Fibroblast of pulmonary artery (primary cell): Measurements from ENCODE around the gene POLN.
"Not testable (repeated sequence)": the region's sequence is repeated elsewhere in the genome, so short reads cannot be mapped to it uniquely, and the experiment has no call there.

Experiments used
- DNase-seq: peaks from one replicate; pipeline ENCODE4 v3.0.0-alpha.2; 2010; ENCODE audit warnings: low read depth
- H3K4me3 ChIP-seq: replicated peaks from 2 replicates; pipeline ENCODE4 v1.5.1; 2011; ENCODE audit warnings: low read depth, mild to moderate bottlenecking, control low read depth, low read length, moderate library complexity
- CTCF ChIP-seq: IDR thresholded peaks from 2 replicates; pipeline ENCODE4 v1.5.1; 2011; ENCODE audit warnings: mild to moderate bottlenecking, control low read depth, low read length, inconsistent platforms; ENCODE audit errors: missing control alignments

Gene POLN

DNA sequence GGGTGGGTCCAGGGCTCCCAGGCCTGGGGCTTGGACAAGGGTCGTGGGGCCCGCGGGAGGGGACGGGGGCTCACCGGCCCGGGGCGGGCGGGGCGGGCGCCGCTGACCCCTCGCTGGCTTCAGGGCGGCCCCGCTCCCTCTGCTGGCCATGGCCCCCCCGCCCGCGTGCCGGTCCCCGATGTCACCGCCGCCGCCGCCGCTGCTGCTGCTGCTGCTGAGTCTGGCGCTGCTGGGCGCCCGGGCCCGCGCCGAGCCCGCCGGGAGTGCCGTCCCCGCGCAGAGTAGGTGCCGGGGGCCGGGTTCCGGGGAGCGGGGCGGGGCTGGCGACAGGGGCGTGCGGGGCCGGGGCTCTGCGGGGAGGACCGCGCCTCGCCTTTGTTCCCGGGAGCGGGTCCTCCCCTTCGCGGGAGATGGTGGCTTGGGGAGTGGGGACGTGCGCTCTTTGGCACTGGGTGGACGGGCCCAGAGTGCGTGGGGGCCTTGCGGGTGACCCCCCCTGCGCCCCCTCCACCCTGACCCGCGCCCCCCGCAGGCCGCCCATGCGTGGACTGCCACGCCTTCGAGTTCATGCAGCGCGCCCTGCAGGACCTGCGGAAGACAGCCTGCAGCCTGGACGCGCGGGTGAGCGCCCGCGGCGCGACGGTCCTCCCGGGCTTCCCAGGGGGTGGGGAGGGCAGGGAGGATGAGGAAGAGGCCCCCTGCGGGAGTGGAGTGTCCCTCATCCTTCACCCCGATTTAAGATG, 199.5 kb downstream of the POLN start:
- DNase-seq, result no peak
- TF ChIP-seq CTCF, result no peak

GRCh38 chr4:2041239-2042130, 200.4 kb downstream of the POLN start:
- peak overlapping the region; percentile 77 for H3K4me3 ChIP-seq
- DNase-seq, result peak; percentile 79
- no peak for TF ChIP-seq CTCF

More for the DNA sequence above, 199.5 kb downstream of the POLN start:
- peak overlapping the region; percentile 77 for H3K4me3 ChIP-seq

DNA sequence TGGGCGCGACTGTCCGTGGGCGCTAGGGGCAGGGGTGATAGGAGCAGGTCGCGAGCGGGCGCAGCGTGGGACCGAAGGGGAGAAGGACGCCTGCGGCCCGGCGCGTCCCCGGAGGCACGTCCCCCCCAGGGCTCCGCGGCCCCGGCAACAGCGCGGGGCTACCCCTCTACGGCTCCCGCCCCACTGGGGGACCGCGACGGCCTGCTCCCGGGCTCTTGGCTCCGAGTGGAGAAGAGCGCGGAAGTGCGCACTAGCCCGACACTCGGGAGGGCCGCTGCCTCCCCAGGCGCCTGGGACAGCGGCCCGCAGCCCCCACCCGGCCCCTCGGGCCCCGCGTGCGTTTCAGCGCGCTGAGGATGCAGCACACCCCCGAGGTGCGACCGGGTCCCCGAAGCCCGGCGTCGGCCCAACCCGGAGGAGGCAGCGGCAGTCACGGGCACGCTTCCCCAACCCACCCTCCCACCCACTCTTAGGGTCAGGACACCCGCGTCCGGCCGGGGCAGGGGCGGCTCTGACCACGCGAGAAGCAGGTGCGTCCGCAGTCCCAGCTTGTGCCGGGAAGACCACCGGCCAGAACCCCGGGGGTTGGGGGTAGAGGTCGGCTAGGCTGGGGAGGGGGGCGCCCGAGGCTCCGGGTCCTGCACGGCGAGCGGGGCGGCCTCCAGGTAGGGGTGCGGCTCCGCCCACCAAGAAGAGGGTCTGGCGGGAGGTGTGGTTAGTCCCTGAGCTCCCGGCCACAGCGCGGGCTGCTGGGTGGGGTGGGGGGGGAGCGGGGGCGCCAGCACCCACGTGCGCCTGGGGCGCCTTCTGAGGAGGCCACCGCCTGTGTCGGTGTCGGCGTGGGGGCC, 201.3 kb downstream of the POLN start:
- no peak for DNase-seq
- TF ChIP-seq CTCF, result no peak
- peak overlapping the region; percentile 77 for H3K4me3 ChIP-seq

- no peak for TF ChIP-seq CTCF
- no peak for DNase-seq
- no peak overlapping the region for H3K4me3 ChIP-seq
Measured at GRCh38 chr4:2036866-2037265, 205.1 kb downstream of the POLN start.

- TF ChIP-seq CTCF, result no peak
- no peak for DNase-seq
- no peak overlapping the region for H3K4me3 ChIP-seq
Measured at GRCh38 chr4:2036327-2036726, 205.6 kb downstream of the POLN start.

- H3K4me3 ChIP-seq, DNase-seq: not testable (repeated sequence)
Measured at GRCh38 chr4:2031161-2031560, 210.8 kb downstream of the POLN start.

DNA sequence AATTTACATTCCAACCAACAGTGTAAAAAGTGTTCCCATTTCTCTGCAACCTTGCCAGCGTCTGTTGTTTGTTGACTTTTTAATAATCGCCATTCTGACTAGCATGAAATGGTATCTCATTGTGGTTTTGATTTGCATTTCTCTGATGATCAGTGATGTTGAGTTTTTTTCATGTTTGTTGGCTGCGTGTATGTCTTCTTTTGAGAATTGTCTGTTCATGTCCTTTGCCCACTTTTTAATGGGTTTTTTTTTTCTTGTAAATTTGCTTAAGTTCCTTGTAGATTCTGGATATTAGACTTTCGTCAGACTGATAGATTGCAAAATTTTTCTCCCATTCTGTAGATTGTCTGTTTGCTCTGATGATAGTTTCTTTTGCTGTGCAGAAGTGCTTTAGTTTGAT, 214.8 kb downstream of the POLN start:
- not testable (repeated sequence) for DNase-seq

More for the DNA sequence above, 214.8 kb downstream of the POLN start:
- not testable (repeated sequence) for H3K4me3 ChIP-seq
